ENCODE data around the gene TBL2.
A peak's percentile ranks its signal among the peaks of the same experiment; 100 is the strongest.
"Not testable (repeated sequence)": the region's sequence is repeated elsewhere in the genome, so short reads cannot be mapped to it uniquely, and the experiment has no call there.

The TBL2 gene

GRCh38 chr7:73578342-73579128, at the start of gene TBL2:
Gene TBL2, minus strand, starts transcription at chr7:73578579. Its CDS starts 30 bp downstream, at chr7:73578549.
- peak; percentile 87 to 94 for DNase-seq

GRCh38 chr7:73626814-73627213, 48.4 kb upstream of the TBL2 start:
- peak in 1 of 2 experiments; percentile 50 for DNase-seq

GRCh38 chr7:73625276-73625675, 46.9 kb upstream of the TBL2 start:
- no peak for DNase-seq

GRCh38 chr7:73624669-73625001, 46.3 kb upstream of the TBL2 start:
- DNase-seq, result no peak

- DNase-seq, result peak in 1 of 2 experiments; percentile 62
These were observed 45.7 kb upstream of the TBL2 start, which contains the start of gene MLXIPL for GRCh38 chr7:73623798-73624668. Gene MLXIPL, minus strand, starts transcription at chr7:73624522. Its CDS starts 30 bp downstream, at chr7:73624492.

- no peak for DNase-seq
These were observed 44.8 kb upstream of the TBL2 start for GRCh38 chr7:73622909-73623797.

- DNase-seq, result no peak
These were observed 44.1 kb upstream of the TBL2 start for GRCh38 chr7:73622527-73622908.

- DNase-seq, result no peak
These were observed 43.0 kb upstream of the TBL2 start for GRCh38 chr7:73621168-73622063.

- DNase-seq, result not testable (repeated sequence)
These were observed 41.0 kb upstream of the TBL2 start for GRCh38 chr7:73619394-73619793.

GRCh38 chr7:73618538-73618937, 40.2 kb upstream of the TBL2 start:
- DNase-seq, result no peak

GRCh38 chr7:73617520-73617919, 39.1 kb upstream of the TBL2 start:
- not testable (repeated sequence) for DNase-seq

- peak in 1 of 2 experiments; percentile 32 for DNase-seq
These were observed 37.5 kb upstream of the TBL2 start for GRCh38 chr7:73615886-73616285.

GRCh38 chr7:73614937-73615336, 36.6 kb upstream of the TBL2 start:
- DNase-seq, result not testable (repeated sequence)

GRCh38 chr7:73613954-73614735, 35.8 kb upstream of the TBL2 start:
- DNase-seq, result no peak

GRCh38 chr7:73612598-73613269, 34.4 kb upstream of the TBL2 start:
- DNase-seq, result no peak

- no peak for DNase-seq
These were observed 32.7 kb upstream of the TBL2 start for GRCh38 chr7:73611017-73611555.

- DNase-seq, result no peak
These were observed 31.7 kb upstream of the TBL2 start for GRCh38 chr7:73610105-73610504.

GRCh38 chr7:73607692-73607983, 29.3 kb upstream of the TBL2 start:
- DNase-seq, result not testable (repeated sequence)

GRCh38 chr7:73606801-73607691, 28.7 kb upstream of the TBL2 start:
- peak in 1 of 2 experiments; percentile 36 for DNase-seq

Measured in NCI-H446 (cell line).